ENCODE results near the gene CD68. TPM values are rescaled to one million over a fixed set of nuclear protein-coding genes. Genes with fewer than 3 reads are reported as not detected.
A peak's percentile ranks its signal among the peaks of the same experiment; 100 is the strongest.

CD68 gene, protein sequence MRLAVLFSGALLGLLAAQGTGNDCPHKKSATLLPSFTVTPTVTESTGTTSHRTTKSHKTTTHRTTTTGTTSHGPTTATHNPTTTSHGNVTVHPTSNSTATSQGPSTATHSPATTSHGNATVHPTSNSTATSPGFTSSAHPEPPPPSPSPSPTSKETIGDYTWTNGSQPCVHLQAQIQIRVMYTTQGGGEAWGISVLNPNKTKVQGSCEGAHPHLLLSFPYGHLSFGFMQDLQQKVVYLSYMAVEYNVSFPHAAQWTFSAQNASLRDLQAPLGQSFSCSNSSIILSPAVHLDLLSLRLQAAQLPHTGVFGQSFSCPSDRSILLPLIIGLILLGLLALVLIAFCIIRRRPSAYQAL
- 100 to 1,000 TPM in 1 of 6 experiments, 10 to 100 TPM in 5; 31.6 to 179 (median 51.1) TPM for total RNA-seq
- long read RNA-seq, transcript CD68-201 (6 exons, 1,878 nt): major isoform, 6 of 11 reads
- long read RNA-seq, partial matches to known transcripts: 3 of 11 reads
- long read RNA-seq, other reads (novel, unspliced or antisense): 1 of 11 reads

DNA sequence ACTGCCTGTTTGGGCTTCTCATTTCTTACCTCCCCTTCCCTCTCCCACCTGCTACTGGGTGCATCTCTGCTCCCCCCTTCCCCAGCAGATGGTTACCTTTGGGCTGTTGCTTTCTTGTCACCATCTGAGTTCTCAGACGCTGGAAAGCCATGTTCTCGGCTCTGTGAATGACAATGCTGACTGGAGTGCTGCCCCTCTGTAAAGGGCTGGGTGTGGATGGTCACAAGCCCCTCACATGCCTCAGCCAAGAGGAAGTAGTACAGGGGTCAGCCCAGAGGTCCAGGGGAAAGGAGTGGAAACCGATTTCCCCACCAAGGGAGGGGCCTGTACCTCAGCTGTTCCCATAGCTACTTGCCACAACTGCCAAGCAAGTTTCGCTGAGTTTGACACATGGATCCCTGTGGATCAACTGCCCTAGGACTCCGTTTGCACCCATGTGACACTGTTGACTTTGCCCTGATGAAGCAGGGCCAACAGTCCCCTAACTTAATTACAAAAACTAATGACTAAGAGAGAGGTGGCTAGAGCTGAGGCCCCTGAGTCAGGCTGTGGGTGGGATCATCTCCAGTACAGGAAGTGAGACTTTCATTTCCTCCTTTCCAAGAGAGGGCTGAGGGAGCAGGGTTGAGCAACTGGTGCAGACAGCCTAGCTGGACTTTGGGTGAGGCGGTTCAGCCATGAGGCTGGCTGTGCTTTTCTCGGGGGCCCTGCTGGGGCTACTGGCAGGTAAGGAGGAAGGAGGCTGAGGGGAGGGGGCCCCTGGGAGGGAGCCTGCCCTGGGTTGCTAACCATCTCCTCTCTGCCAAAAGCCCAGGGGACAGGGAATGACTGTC, at the start of gene CD68:
TSS of gene CD68 (plus strand) at position 638 of the 833 bp plus-strand sequence. CDS start at position 678, 40 bp downstream.
- Histone ChIP-seq H3K4me3 (peak within 1 kb of the TSS; percentile 19 to 45 (median 37)), H3K9me3 (no peaks in the 10 kb centered on the region), H3K27ac (peak within 1 kb of the TSS; percentile 72 to 94 (median 74)), H3K36me3 (peaks cover 28 to 48% (median 37%) of the 10 kb centered on the region in 4 donors), H3K4me1 (peaks cover 0 to 62% (median 26%) of the 10 kb centered on the region in 4 donors), H3K27me3 (no peaks in the 10 kb centered on the region)
- 18% methylated on average over 4 of the region's 7 CpGs for WGBS (ENCODE audit: insufficient coverage, low coverage, low lambda C conversion rate, missing lambda C conversion rate)
- DNase-seq (peak; percentile 77 to 83 (median 78)), ATAC-seq (peak; percentile 51 to 65 (median 60))
- TF ChIP-seq POLR2A (IDR thresholded peaks at IDR 0.05): peak; percentile 83
- TF ChIP-seq, protein P1, sequence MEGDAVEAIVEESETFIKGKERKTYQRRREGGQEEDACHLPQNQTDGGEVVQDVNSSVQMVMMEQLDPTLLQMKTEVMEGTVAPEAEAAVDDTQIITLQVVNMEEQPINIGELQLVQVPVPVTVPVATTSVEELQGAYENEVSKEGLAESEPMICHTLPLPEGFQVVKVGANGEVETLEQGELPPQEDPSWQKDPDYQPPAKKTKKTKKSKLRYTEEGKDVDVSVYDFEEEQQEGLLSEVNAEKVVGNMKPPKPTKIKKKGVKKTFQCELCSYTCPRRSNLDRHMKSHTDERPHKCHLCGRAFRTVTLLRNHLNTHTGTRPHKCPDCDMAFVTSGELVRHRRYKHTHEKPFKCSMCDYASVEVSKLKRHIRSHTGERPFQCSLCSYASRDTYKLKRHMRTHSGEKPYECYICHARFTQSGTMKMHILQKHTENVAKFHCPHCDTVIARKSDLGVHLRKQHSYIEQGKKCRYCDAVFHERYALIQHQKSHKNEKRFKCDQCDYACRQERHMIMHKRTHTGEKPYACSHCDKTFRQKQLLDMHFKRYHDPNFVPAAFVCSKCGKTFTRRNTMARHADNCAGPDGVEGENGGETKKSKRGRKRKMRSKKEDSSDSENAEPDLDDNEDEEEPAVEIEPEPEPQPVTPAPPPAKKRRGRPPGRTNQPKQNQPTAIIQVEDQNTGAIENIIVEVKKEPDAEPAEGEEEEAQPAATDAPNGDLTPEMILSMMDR (IDR thresholded peaks at IDR 0.05): no peak
- intact Hi-C loops (cut with DNase I): no loop called here

DNA sequence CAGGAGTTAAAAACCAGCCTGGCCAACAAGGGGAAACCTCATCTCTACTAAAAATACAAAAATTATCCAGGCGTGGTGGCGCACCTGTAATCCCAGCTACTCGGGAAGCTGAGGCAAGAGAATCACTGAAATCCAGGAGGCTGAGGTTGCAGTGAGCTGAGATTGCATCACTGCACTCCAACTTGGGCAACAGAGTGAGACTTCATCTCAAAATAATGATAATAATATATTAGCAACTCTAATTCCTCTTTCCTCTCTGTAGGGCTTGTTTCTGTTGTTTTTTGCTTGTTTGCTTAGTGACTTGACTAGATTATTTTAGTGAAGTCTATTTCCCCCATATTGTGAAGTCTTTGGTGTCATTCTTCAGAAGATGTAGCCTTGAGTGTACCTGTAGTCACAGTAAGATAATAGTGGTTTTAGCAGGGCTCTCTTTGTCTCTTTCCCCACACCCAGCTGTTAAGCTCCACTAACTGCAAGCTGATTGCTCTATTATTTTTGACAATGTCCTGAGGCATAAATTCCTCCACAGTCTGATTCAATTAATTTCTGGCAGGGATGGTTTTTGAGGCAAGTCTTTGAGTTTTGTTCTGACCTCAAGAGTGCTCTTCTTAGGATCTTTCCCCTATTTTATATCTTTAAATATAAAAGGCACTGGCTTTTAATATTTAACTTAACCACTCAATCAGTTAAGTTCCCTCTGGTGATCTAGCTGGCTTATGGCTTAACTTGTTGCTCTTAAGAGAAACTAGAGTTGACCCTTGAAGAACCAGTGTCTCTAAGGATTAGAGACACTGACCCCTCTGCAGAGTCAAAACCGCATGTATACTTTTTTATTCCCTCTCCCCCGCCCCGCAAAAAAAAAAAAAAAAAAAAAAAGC, 49.2 kb upstream of the CD68 start:
- H3K4me3 ChIP-seq: no peak overlapping the region
- H3K27ac ChIP-seq: no peak overlapping the region
- TF ChIP-seq, protein P1 (IDR thresholded peaks at IDR 0.05): no peak
- TF ChIP-seq POLR2A (IDR thresholded peaks at IDR 0.05): no peak
- 78% methylated on average over 6 of the region's 6 CpGs for WGBS (ENCODE audit: insufficient coverage, low coverage, low lambda C conversion rate, missing lambda C conversion rate)
- H3K36me3 ChIP-seq: no peaks in the 10 kb centered on the region
- DNase-seq: no peak
- no peaks in the 10 kb centered on the region for H3K27me3 ChIP-seq
- no peak for ATAC-seq
- intact Hi-C loops (cut with DNase I): no loop called here
- H3K9me3 ChIP-seq: peaks cover 0 to 9% (median 3%) of the 10 kb centered on the region in 4 donors
- H3K4me1 ChIP-seq: no peaks in the 10 kb centered on the region

DNA sequence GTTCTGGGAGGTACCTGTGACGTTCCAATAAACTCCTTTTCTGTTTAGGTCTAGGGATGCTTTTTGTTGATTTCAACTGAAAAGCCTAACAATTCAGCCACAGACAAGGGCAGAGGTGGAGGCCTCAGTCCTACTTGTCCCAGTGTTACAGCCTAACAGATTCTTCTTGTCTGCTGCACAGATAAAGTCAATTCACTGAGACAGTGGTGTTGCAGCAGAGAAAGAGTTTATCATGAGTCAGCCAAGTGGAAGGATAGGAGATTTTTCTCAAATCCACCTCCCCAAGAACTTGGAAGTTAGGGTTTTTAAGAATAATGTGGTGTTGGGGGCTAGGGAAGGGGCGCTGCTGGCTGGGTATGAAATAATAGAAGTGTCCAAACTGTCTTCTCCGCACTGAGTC, 41.4 kb upstream of the CD68 start:
- H3K27me3 ChIP-seq: no peaks in the 10 kb centered on the region
- 56% methylated on average over 2 of the region's 3 CpGs for WGBS (ENCODE audit: insufficient coverage, low coverage, low lambda C conversion rate, missing lambda C conversion rate)
- no peaks in the 10 kb centered on the region for H3K9me3 ChIP-seq
- no peaks in the 10 kb centered on the region for H3K36me3 ChIP-seq
- H3K27ac ChIP-seq: no peak overlapping the region
- TF ChIP-seq, protein P1 (IDR thresholded peaks at IDR 0.05): no peak
- no peak for TF ChIP-seq POLR2A (IDR thresholded peaks at IDR 0.05)
- DNase-seq (no peak), ATAC-seq (no peak)
- peaks cover 0 to 6% (median 0%) of the 10 kb centered on the region in 4 donors for H3K4me1 ChIP-seq
- intact Hi-C loops (cut with DNase I): no loop called here
- no peak overlapping the region for H3K4me3 ChIP-seq
